Left cardiac atrium (tissue), 4 donors: ENCODE measurements around the gene TNFSF8. TPM values are rescaled to one million over a fixed set of nuclear protein-coding genes. Genes with fewer than 3 reads are reported as not detected.
A peak's percentile ranks its signal among the peaks of the same experiment; 100 is the strongest.

Experiments used
- ATAC-seq, 2 donors: fragments of 200-7000 bp; cut with Tn5 transposase; one replicate each; pipeline ENCODE4 v1.9.1; 2020; ENCODE audit warnings: mild to moderate bottlenecking in 2 of 2, moderate library complexity in 2 of 2
- DNase-seq: peaks from one replicate; pipeline ENCODE4 v3.0.0-alpha.2; 2020
- intact Hi-C, 2 donors: fragments of 100-400 bp; cut with DNase I; formaldehyde crosslinking; loops; one replicate each; pipeline versions ENCODE4 v1.14.1 to v1.15.1; 2022 to 2023
- total RNA-seq, 2 donors: library from RNA; stranded (reverse); fragmentation: NEBNext Ultra II Directional; extraction: Animal tissue kit (Norgen Biotek cat#: 25700); gene quantifications; one replicate each; pipeline ENCODE4 v1.2.1, GENCODE V29; 2021
- donor health status: DM: no; HTN: yes; CAD: no.
- donor health status: DM: no; HTN: yes; CAD: no; lungs with severe emphysema.
- donor health status: DM: yes; HTN: yes; CAD: no.
- donor health status: Dilated cardiomyopathy.

Gene TNFSF8
- total RNA-seq, 2 donors from 2014 or later: 0.91 to 1.2 TPM

GRCh38 chr9:114893221-114894010, 37.0 kb downstream of the TNFSF8 start:
- intact Hi-C loops: no loop called here
- DNase-seq: no peak
- ATAC-seq: no peak

GRCh38 chr9:114889802-114890224, 40.6 kb downstream of the TNFSF8 start:
- ATAC-seq: peak in 1 of 2 donors; percentile 25
- intact Hi-C loops: no loop called here
- DNase-seq: no peak

GRCh38 chr9:114888607-114889006, 41.8 kb downstream of the TNFSF8 start:
- intact Hi-C loops: no loop called here
- ATAC-seq: no peak
- DNase-seq: no peak

- no peak for ATAC-seq
- DNase-seq: no peak
- intact Hi-C loops: no loop called here
Measured at GRCh38 chr9:114887963-114888362, 42.4 kb downstream of the TNFSF8 start.

GRCh38 chr9:114884787-114885452, 45.5 kb downstream of the TNFSF8 start:
- intact Hi-C loops: no loop called here
- DNase-seq (no peak), ATAC-seq (no peak)

- intact Hi-C loops: no loop called here
- ATAC-seq (no peak), DNase-seq (no peak)
Measured at GRCh38 chr9:114883709-114884108, 46.7 kb downstream of the TNFSF8 start.

GRCh38 chr9:114880291-114880745, 50.1 kb downstream of the TNFSF8 start:
- intact Hi-C loops: no loop called here
- ATAC-seq (no peak), DNase-seq (no peak)

GRCh38 chr9:114878879-114879564, 51.4 kb downstream of the TNFSF8 start:
- no peak for ATAC-seq
- intact Hi-C loops: no loop called here
- DNase-seq: no peak

- intact Hi-C loops: no loop called here
- ATAC-seq: no peak
- DNase-seq: no peak
Measured at GRCh38 chr9:114869845-114870244, 60.5 kb downstream of the TNFSF8 start.

GRCh38 chr9:114869378-114869777, 61.0 kb downstream of the TNFSF8 start:
- ATAC-seq (peak in 1 of 2 donors; percentile 65), DNase-seq (no peak)
- intact Hi-C loops: no loop called here

GRCh38 chr9:114867327-114867726, 63.1 kb downstream of the TNFSF8 start:
- intact Hi-C loops: no loop called here
- DNase-seq: no peak
- no peak for ATAC-seq

- intact Hi-C loops: no loop called here
- ATAC-seq: no peak
- DNase-seq: no peak
Measured at GRCh38 chr9:114864471-114864870, 65.9 kb downstream of the TNFSF8 start.

GRCh38 chr9:114861922-114862605, 68.3 kb downstream of the TNFSF8 start:
- intact Hi-C loops: no loop called here
- ATAC-seq (no peak), DNase-seq (no peak)

GRCh38 chr9:114861273-114861672, 69.1 kb downstream of the TNFSF8 start:
- intact Hi-C loops: no loop called here
- peak in 1 of 2 donors; percentile 47 for ATAC-seq

GRCh38 chr9:114860187-114860586, 70.2 kb downstream of the TNFSF8 start:
- ATAC-seq (no peak), DNase-seq (no peak)
- intact Hi-C loops: no loop called here

More at GRCh38 chr9:114861273-114861672, 69.1 kb downstream of the TNFSF8 start:
- DNase-seq: no peak

- no peak for DNase-seq
- intact Hi-C loops: no loop called here
- no peak for ATAC-seq
Measured at GRCh38 chr9:114856942-114857315, 73.5 kb downstream of the TNFSF8 start.

GRCh38 chr9:114856215-114856941, 74.0 kb downstream of the TNFSF8 start:
- ATAC-seq (peak; percentile 67 to 78), DNase-seq (no peak)
- intact Hi-C loops: no loop called here

- DNase-seq (no peak), ATAC-seq (no peak)
- intact Hi-C loops: no loop called here
Measured at GRCh38 chr9:114855488-114855887, 74.9 kb downstream of the TNFSF8 start.
